Choroid plexus epithelial cell (primary cell): ENCODE data around the gene KCNMA1.

ENCODE experiments used
- DNase-seq: peaks from one replicate; pipeline ENCODE4 v3.0.0-alpha.2; 2010; ENCODE audit warnings: low read depth
- H3K4me3 ChIP-seq: 2 replicates; pipeline ENCODE4 v1.5.1; 2011; ENCODE audit warnings: low read depth, mild to moderate bottlenecking, control low read depth, low read length, moderate library complexity
- TF ChIP-seq, protein P1 (sequence below): conservative IDR thresholded peaks from 2 replicates; pipeline ENCODE4 v1.5.1; 2011; ENCODE audit warnings: low read depth, mild to moderate bottlenecking, control low read depth, inconsistent platforms, low read length, moderate library complexity

KCNMA1 gene

DNA sequence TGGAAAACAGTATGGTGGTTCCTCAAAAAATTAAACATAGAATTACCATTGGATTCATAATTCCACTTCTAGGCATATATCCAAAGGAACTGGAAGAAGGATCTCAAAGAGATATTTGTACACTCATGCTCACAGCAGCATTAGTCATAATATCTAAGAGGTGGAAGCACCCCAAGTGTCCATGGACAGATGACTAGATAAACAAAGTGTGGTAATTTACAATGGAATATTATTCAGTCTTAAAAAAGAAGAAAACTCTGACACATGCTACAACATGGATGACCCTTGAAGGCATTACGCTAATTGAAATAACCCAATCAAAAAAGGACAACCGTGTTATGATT lies 594.2 kb downstream of the KCNMA1 start:
- TF ChIP-seq, protein P1, sequence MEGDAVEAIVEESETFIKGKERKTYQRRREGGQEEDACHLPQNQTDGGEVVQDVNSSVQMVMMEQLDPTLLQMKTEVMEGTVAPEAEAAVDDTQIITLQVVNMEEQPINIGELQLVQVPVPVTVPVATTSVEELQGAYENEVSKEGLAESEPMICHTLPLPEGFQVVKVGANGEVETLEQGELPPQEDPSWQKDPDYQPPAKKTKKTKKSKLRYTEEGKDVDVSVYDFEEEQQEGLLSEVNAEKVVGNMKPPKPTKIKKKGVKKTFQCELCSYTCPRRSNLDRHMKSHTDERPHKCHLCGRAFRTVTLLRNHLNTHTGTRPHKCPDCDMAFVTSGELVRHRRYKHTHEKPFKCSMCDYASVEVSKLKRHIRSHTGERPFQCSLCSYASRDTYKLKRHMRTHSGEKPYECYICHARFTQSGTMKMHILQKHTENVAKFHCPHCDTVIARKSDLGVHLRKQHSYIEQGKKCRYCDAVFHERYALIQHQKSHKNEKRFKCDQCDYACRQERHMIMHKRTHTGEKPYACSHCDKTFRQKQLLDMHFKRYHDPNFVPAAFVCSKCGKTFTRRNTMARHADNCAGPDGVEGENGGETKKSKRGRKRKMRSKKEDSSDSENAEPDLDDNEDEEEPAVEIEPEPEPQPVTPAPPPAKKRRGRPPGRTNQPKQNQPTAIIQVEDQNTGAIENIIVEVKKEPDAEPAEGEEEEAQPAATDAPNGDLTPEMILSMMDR = no peak
- no peak overlapping the region for H3K4me3 ChIP-seq
- DNase-seq = no peak

GRCh38 chr10:77042706-77043419 lies 594.7 kb downstream of the KCNMA1 start:
- TF ChIP-seq, protein P1 = no peak
- DNase-seq = no peak
- no peak overlapping the region for H3K4me3 ChIP-seq

DNA sequence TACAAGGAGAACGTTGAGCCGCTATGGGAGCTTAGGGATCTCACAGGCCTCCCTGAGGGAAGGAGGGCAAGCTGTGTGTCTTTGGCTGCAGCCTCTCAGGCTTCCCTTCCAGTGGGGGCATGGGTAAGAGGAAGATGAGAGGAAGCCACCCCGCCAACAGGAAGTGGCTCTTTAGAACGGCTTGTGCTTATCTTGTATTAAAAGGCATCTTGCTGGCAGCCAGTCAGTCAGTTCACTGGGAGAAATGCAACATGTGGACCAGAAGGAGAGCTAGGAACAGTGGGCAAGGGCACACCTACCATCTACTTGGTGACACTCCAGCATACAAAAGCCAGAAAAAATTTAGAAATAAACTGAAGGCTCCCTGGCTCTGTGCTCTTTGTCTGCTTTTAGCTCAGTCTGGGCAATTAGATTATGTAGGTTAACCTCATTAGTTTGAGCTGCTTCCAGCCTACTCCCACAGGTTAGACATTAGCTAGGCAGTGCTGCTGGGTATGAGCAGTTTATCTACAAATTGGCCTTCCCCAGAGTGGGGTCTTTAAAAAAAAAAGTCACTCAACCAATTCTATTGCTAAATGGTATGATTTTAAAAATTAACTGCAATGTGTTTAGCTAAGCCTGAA lies 595.9 kb downstream of the KCNMA1 start:
- H3K4me3 ChIP-seq = no peak overlapping the region
- TF ChIP-seq, protein P1 = no peak
- DNase-seq = peak; percentile 3

- no peak overlapping the region for H3K4me3 ChIP-seq
- DNase-seq = peak; percentile 11
- TF ChIP-seq, protein P1 = no peak
These were observed 599.2 kb downstream of the KCNMA1 start for GRCh38 chr10:77038407-77038806.

- DNase-seq = no peak
- no peak overlapping the region for H3K4me3 ChIP-seq
- TF ChIP-seq, protein P1 = no peak
These were observed 599.7 kb downstream of the KCNMA1 start for GRCh38 chr10:77037735-77038403.

DNA sequence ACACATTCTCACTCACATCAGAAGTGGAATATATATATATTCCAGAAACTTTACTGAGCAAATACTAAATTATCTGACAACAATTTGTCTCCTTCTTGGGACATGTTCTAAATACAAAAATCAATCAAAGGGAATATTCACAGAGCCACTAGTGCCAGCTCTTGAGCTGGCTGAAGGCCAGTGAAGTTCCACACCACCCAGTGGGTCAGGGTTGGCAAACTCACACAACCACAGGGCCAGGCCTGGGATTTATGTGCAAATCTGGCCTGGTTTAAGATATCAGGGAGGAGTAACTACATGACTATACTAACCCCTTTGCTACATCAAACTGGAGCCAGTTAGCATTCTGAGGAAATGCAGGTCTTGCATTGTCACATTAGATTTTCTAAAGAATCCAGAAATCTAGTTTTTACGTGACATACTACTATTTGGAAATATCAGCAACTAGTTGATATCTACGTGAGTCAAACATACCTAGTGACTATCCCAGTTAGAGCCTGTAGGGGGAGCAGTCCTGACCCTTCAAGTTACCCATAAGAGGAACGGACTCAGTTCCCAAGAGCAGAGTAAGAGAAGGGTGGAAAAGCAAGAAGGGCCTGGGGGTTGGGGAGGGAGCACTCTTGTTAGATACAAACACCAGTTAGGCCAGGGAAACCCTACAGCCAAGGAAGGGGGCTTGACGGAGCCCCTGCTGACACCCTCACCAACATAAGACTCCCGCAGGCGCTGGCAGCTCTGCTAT lies 600.4 kb downstream of the KCNMA1 start:
- TF ChIP-seq, protein P1 = peak; percentile 59
- H3K4me3 ChIP-seq = no peak overlapping the region
- peak; percentile 22 for DNase-seq
